Spleen (tissue), 11 donors: Measurements from ENCODE around the gene TYW5. TPM values are rescaled to one million over a fixed set of nuclear protein-coding genes. Genes with fewer than 3 reads are reported as not detected.

Source experiments
- DNase-seq: peaks from one replicate; pipeline ENCODE4 v3.0.0-alpha.2; 2020
- H3K27ac ChIP-seq, 8 donors: fragments of 200-600 bp; sonication (generic) in 7 of 8; 1 replicate in 4 of 8; 2 replicates in 4 of 8; pipeline versions ENCODE4 v1.5.0 to v1.8.0; 2016 to 2021; ENCODE audit warnings: inconsistent platforms in 4 of 8, mild to moderate bottlenecking in 4 of 8, moderate library complexity in 1 of 8
- H3K27me3 ChIP-seq, 7 donors: fragments of 200-600 bp; sonication (generic) in 6 of 7; replicated peaks in 1 of 7; 1 replicate in 4 of 7; 2 replicates in 3 of 7; pipeline versions ENCODE4 v1.5.0 to v1.8.0; 2016 to 2021; ENCODE audit warnings: inconsistent platforms in 3 of 7, mild to moderate bottlenecking in 1 of 7
- H3K36me3 ChIP-seq, 6 donors: fragments of 200-600 bp; sonication (generic) in 5 of 6; 1 replicate in 4 of 6; 2 replicates in 2 of 6; pipeline versions ENCODE4 v1.5.0 to v1.8.0; 2016 to 2021; ENCODE audit warnings: inconsistent platforms in 2 of 6
- H3K4me1 ChIP-seq, 6 donors: fragments of 200-600 bp; sonication (generic) in 5 of 6; 1 replicate in 3 of 6; 2 replicates in 3 of 6; pipeline versions ENCODE4 v1.5.0 to v1.8.0; 2016 to 2021; ENCODE audit warnings: inconsistent platforms in 3 of 6
- H3K4me3 ChIP-seq, 8 donors: fragments of 200-600 bp; sonication (generic) in 7 of 8; 1 replicate in 4 of 8; 2 replicates in 4 of 8; pipeline versions ENCODE4 v1.5.0 to v1.8.0; 2016 to 2021; ENCODE audit warnings: inconsistent platforms in 4 of 8, mild to moderate bottlenecking in 4 of 8, moderate library complexity in 2 of 8
- H3K9me3 ChIP-seq, 8 donors: fragments of 200-600 bp; sonication (generic) in 7 of 8; 1 replicate in 4 of 8; 2 replicates in 4 of 8; pipeline versions ENCODE4 v1.5.0 to v1.8.0; 2016 to 2021; ENCODE audit warnings: inconsistent platforms in 4 of 8
- CTCF ChIP-seq, 11 experiments: fragments of 200-600 bp in 7 of 11; fragments of 450-650 bp in 4 of 11; sonication (generic) in 4 of 11; IDR thresholded peaks in 8 of 11; conservative IDR thresholded peaks in 3 of 11; 1 replicate in 7 of 11; 2 replicates in 4 of 11; pipeline versions ENCODE4 v1.4.0 to v1.8.0; 2016 to 2021; ENCODE audit warnings: antibody characterized with exemption in 11 of 11, inconsistent platforms in 4 of 11, mild to moderate bottlenecking in 1 of 11
- POLR2A ChIP-seq, 3 donors: fragments of 450-650 bp; IDR thresholded peaks; one replicate each; pipeline ENCODE4 v1.5.1; 2017; ENCODE audit warnings: antibody characterized with exemption in 3 of 3, mild to moderate bottlenecking in 1 of 3
- POLR2AphosphoS5 ChIP-seq, 3 donors: sonication (generic); formaldehyde crosslinking; IDR thresholded peaks; one replicate each; pipeline ENCODE4 v1.5.1; 2017; ENCODE audit warnings: antibody characterized with exemption in 3 of 3
- WGBS, 5 donors: extraction: QIAGEN DNeasy Blood & Tissue Kit in 3 of 5; methylation state at CpG; one replicate each; pipeline versions ENCODE4 v1.1.5 to v1.1.7; 2013 to 2018; 5-methylcytosine and 5-hydroxymethylcytosine counted together
- intact Hi-C: fragments of 100-400 bp; cut with DNase I; formaldehyde crosslinking; loops from one replicate; pipeline ENCODE4 v1.15.0; 2023; ENCODE audit warnings: low total_unique reads
- polyA plus RNA-seq, 3 donors: library from polyadenylated mRNA; stranded (reverse); fragments of 200-250 nt; gene quantifications; one replicate each; pipeline ENCODE4 v1.2.1, GENCODE V29; 2013
- small RNA-seq, 4 donors: library from RNA; depleted of rRNA; stranded (forward); fragments of <200 nt; gene quantifications; one replicate each; pipeline ENCODE3, GENCODE V24; 2016
- total RNA-seq, 7 donors: library from RNA; depleted of rRNA in 3 of 7; stranded (reverse); fragments of >200 nt in 3 of 7; fragmentation: NEBNext Ultra II Directional in 4 of 7; extraction: Animal tissue kit (Norgen Biotek cat#: 25700) in 4 of 7; gene quantifications; one replicate each; pipeline versions ENCODE4 v1.1.0 to v1.2.1, GENCODE V29; 2016 to 2021
- donor health status: healthy with polysubstance abuse.
- donor health status: DM: no; HTN: no; CAD: no; lungs with moderate emphysema.
- donor health status: DM: no; HTN: no; CAD: no.
- donor health status: Bipolar disorder and iron deficiency.
- donor health status: healthy.
- donor health status: DM: no; HTN: no; CAD: no.
- donor health status: DM: yes; HTN: yes; CAD: no.

TYW5 gene
- total and polyA plus RNA-seq, 10 donors: 2.7 to 15.9 (median 10.1) TPM

DNA sequence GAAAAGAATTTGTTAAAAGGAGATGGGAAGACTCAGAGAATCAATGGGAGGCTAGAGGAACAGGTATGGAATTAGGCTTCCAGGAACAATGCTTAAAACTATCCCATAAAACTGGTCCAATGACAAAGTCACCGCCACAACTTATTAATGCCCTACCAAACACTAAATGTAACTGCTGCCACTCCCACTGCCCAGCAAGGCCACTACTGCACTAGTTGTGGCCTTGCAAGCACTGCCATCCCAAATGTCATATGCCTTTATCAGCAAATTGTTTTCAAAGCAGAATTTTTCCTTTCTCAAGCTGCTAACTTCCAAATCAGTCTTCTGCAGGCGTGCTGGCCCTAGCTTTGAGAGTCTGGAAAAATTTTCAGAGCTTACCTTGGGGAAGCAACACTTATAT, 58.7 kb downstream of the TYW5 start:
- 61 to 75% (median 69%) methylated on average over 2 of the region's 2 CpGs for WGBS, 5 donors
- no peak for TF ChIP-seq POLR2AphosphoS5 (IDR thresholded peaks at IDR 0.05)

GRCh38 chr2:199895406-199895805, 59.9 kb downstream of the TYW5 start:
- Histone ChIP-seq H3K4me3 (no peak overlapping the region), H3K9me3 (peaks cover 0 to 4% (median 0%) of the 10 kb centered on the region in 8 donors), H3K27me3 (no peaks in the 10 kb centered on the region), H3K4me1 (no peaks in the 10 kb centered on the region), H3K27ac (no peak overlapping the region), H3K36me3 (no peaks in the 10 kb centered on the region)
- intact Hi-C loops: no loop called here
- TF ChIP-seq POLR2AphosphoS5 (IDR thresholded peaks at IDR 0.05) (no peak), POLR2A (IDR thresholded peaks at IDR 0.05) (no peak), CTCF (IDR thresholded peaks at IDR 0.05 in 8 of 11, conservative IDR thresholded peaks at IDR 0.05 in 3 of 11) (no peak)
- DNase-seq: no peak
- WGBS, 5 donors: 85 to 93% (median 91%) methylated on average over 3 of the region's 3 CpGs

More for the DNA sequence above, 58.7 kb downstream of the TYW5 start:
- intact Hi-C loops: no loop called here
- no peak for DNase-seq
- no peaks in the 10 kb centered on the region for H3K27me3 ChIP-seq
- H3K4me3 ChIP-seq: no peak overlapping the region
- no peaks in the 10 kb centered on the region for H3K4me1 ChIP-seq
- peaks cover 0 to 4% (median 0%) of the 10 kb centered on the region in 8 donors for H3K9me3 ChIP-seq
- H3K36me3 ChIP-seq: no peaks in the 10 kb centered on the region
- H3K27ac ChIP-seq: no peak overlapping the region

- no peaks in the 10 kb centered on the region for H3K27me3 ChIP-seq
- TF ChIP-seq POLR2A (IDR thresholded peaks at IDR 0.05): no peak
- no peak for TF ChIP-seq CTCF (IDR thresholded peaks at IDR 0.05 in 8 of 11, conservative IDR thresholded peaks at IDR 0.05 in 3 of 11)
- TF ChIP-seq POLR2AphosphoS5 (IDR thresholded peaks at IDR 0.05): no peak
- WGBS, 5 donors: 80 to 89% (median 87%) methylated on average over 6 of the region's 6 CpGs
- peaks cover 0 to 7% (median 0%) of the 10 kb centered on the region in 8 donors for H3K9me3 ChIP-seq
- H3K27ac ChIP-seq: no peak overlapping the region
- H3K4me1 ChIP-seq: no peaks in the 10 kb centered on the region
- no peaks in the 10 kb centered on the region for H3K36me3 ChIP-seq
- H3K4me3 ChIP-seq: no peak overlapping the region
- intact Hi-C loops: no loop called here
- no peak for DNase-seq
Measured at GRCh38 chr2:199883474-199884212, 71.6 kb downstream of the TYW5 start.

GRCh38 chr2:199882667-199883066, 72.6 kb downstream of the TYW5 start:
- no peak for TF ChIP-seq CTCF (IDR thresholded peaks at IDR 0.05 in 8 of 11, conservative IDR thresholded peaks at IDR 0.05 in 3 of 11)
- Histone ChIP-seq H3K36me3 (no peaks in the 10 kb centered on the region), H3K27me3 (no peaks in the 10 kb centered on the region), H3K4me1 (no peaks in the 10 kb centered on the region), H3K9me3 (peaks cover 0 to 13% (median 0%) of the 10 kb centered on the region in 8 donors), H3K27ac (no peak overlapping the region), H3K4me3 (no peak overlapping the region)
- DNase-seq: no peak
- intact Hi-C loops: no loop called here

Small RNAs within 50 kb of the gene (small RNA-seq; reads per million reads assigned to genes)
- gene RN7SL717P: 0 reads per million in 4 donors

Other genes with a start within 250 kb of the TYW5 start
- 10 to 100 TPM in 1 of 7 donors, 1 to 10 TPM in 6; 4.9 to 10.3 (median 8.0) TPM for gene FTCDNL1, start 104.3 kb downstream of the TYW5 start, total RNA-seq
- 1 to 10 TPM; 2.1 to 3.7 (median 3.1) TPM for gene FTCDNL1, start 104.3 kb downstream of the TYW5 start, polyA plus RNA-seq
- gene C2orf69, start 44.2 kb downstream of the TYW5 start, total RNA-seq: 10 to 100 TPM in 6 of 7 donors, 1 to 10 TPM in 1; 9.6 to 13.3 (median 12.3) TPM
- gene C2orf69, start 44.2 kb downstream of the TYW5 start, polyA plus RNA-seq: 1 to 10 TPM; 4.7 to 7.4 (median 5.6) TPM
- 10 to 100 TPM in 6 of 7 donors, 1 to 10 TPM in 1; 9.3 to 24.8 (median 12.0) TPM for gene MAIP1, start 91 bp upstream of the TYW5 start, total RNA-seq
- 10 to 100 TPM in 2 of 3 donors, 1 to 10 TPM in 1; 8.1 to 15.3 (median 12.0) TPM for gene MAIP1, start 91 bp upstream of the TYW5 start, polyA plus RNA-seq